ENCODE data around the gene IQSEC1. TPM values are rescaled to one million over a fixed set of nuclear protein-coding genes. Genes with fewer than 3 reads are reported as not detected.

Gene IQSEC1
- total RNA-seq, 1 donor from 2014 or later, result 57.1 TPM

DNA sequence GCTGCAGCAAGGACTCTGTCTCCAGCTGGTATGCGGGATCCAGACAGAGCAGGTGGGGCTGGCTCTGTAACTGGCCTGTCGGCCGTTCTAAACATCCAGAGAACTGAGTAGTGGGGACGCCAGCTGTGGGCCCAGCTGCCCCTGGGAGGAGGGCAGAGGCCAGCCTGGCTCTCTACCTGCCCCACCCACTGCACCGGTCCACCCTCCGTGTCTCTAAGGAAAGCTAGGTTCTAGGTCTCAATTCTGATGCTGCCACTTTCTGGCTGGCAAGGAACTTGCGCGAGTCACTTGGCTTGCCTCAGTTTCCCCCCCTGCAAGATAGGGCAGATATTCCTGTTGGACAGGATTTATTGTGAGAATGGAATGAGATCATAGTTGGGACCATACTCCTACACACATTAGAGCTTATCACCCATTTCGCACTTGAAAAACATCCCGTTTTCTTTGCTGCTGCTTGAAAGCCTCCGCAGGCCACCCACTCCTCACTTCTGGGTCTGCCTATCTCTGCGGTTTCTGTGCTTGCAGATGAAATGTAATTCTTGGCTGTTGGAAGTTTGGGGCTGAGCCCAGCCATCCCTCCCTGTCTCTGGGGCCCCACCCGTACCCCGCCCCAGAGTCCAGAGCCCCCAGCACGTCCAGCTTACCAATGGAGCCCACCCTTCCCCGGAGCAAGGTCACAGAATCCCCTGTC is 65.8 kb downstream of the IQSEC1 start:
- no peak for DNase-seq (ENCODE audit: extremely low read depth, low read depth, low spot score)

DNA sequence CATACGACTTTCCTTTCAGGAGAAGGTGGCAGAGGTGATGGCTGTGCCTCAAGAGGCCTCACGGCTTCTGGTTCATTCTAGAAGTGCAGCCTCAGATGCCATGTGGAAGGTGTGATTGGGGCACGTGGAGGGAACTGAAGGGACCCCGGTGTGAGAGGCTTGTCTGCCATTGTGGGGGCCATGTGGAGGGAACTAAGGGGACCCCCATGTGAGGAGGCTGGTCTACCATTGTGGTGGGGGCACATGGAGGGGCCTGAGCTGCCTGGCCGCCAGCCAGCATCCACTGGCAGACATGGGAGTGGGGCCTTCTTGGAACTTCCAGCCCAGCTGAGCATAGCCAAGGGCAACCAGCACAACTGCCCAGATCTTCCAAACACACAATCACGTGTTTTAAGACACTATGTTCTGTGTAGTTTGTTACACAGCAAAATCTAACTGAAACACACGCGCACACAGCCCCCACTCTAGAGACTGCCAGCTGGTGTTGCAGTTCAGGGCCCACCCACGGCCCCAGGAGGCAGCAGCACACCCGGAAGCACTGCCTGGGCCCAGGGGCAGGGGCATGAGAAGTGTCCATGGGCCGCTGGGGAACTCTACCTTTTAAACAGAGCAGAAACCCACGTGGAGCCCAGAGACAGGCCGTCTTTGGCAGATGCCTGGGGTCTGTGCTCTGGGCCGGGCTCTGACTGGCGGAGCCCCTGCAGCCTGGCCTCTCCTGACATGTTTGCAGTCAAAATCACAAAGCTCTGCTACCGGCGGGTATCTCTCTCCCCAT is 66.8 kb downstream of the IQSEC1 start:
- DNase-seq (ENCODE audit: extremely low read depth, low read depth, low spot score), result no peak

DNA sequence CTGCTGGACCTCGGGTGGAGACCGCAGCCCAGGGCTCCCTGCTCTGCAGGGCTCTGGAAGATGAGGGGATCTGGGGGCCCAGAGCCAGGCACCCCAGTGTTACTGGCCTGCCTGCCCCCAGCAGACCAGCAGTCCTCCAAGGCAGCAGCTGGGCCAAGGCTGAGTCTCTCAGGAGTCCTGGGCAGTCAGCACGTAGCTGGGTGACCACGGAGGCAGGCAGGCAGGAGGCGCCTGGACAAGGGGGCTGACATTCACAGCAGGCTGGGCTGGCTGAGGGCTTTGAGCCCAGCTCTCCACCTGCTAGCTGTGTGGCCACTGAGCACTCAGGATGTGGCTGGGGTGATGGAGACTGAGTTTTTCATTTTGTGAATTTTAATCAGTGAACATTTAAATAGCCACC is 67.9 kb downstream of the IQSEC1 start:
- DNase-seq (ENCODE audit: extremely low read depth, low read depth, low spot score), result no peak

DNA sequence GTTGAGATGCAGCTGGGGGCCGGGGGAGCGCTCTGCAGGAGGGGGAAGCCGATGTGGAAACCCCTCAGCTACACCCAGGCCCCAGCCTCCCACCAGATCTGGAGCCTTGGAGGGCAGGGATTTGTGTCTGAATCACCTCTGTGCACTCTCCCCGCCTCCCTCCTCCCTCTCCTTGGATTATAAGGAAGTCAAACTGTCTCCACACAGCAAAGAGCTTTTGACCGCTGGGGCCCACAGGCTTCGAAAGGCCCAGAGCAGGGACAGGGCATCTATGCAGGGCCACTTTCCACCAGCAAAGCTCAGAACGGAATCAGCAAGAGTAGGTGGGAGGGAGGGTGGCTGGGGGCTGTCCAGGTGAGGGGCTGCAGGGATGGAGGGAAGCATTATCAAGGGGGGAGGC is 68.9 kb downstream of the IQSEC1 start:
- no peak for DNase-seq (ENCODE audit: extremely low read depth, low read depth, low spot score)

DNA sequence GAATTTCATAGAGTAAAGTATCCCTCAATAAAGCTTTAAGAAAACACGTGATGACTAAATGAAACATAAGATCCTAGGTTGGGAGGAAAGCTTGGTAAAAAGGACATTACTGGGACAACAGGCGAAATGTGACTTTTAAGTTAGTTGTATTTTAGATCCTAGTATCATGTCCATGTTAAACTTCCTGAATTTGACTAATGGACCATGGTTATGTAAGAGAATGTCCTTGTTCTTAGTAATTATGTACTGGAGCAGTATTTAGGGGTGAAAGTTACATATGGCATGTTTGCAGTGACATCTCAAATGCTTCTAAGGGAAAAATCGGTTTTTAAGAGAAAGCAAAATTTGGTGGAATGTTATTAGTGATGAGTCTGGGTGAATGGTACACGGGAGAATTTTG is 69.6 kb downstream of the IQSEC1 start:
- no peak for DNase-seq (ENCODE audit: extremely low read depth, low read depth, low spot score)

DNA sequence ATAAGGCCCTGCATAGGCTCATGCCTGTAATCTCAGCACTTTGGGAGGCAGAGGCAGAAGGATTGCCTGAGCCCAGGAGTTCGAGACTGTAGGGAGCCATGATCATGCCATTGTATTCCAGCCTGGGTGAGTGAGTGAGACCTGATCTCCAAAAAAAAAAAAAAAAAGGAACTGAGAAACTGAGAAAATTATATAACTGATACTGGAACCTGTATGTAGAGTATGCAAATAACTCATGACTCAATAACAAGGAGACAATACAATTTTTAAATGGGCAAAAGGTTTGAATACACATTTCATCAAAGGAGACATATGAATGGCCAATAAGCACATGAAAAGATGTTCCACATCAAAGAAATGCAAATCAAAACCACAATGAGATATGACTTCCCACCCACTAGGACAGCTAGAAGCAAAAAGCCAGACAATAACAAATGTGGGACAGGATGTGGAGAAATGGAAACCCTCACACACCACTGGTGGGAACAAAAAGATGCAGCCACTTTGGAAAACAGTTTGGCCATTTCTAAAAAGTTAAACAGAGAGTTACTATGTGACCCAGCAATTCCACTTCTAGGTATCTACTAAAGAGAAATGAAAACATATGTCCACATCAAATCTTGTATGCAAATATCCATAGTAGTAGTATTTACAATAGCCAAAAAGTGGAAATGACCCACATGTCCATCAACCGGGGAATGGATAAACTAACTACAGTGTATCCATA is 70.7 kb downstream of the IQSEC1 start:
- DNase-seq (ENCODE audit: extremely low read depth, low read depth, low spot score), result no peak

DNA sequence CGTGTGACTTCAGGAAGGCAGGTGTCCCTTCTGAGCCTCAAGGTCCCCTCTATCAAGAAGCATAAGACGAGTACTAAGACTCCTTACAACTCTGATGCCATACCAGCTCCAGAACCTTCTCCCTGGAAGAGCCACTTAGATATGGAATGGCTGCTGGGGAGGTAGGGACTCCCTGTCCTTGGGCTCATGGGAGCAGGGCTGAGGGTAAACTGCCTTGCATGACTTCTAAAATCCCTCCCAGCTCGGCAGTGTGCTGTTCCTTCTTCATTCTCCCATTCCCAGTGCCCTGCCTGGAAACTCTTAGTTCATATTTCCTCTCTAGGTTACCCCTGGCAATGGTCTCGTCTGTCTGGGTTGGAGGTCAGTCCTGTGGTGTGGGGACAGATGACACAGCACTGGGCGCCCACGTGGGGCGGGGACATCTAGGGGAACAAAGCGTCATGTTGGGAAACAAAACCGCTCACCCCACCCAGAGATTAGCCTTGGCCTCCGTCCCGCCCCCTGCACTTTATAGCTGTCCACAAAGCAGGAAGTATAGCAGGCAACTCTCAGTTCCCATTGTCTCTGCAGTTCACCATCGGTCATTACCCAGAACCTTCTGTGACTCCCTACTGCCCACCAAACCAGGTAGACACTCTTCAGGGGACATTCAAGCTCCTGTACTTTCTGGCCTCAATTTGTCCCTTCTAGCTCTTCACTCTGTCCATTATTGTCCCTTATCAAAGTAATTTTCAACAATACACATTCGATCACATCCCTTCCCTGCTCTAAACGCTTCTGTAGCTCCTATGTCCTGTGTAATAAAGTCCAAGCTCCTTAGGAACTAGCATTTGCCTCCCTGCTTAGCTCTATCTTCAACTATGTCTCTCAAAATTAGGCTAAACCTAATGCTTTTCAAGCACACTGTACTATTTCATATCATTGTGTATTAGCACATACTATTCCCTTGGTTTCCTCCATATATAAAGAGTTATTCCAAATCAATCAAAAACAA is 73.8 kb downstream of the IQSEC1 start:
- no peak for DNase-seq (ENCODE audit: extremely low read depth, low read depth, low spot score)

DNA sequence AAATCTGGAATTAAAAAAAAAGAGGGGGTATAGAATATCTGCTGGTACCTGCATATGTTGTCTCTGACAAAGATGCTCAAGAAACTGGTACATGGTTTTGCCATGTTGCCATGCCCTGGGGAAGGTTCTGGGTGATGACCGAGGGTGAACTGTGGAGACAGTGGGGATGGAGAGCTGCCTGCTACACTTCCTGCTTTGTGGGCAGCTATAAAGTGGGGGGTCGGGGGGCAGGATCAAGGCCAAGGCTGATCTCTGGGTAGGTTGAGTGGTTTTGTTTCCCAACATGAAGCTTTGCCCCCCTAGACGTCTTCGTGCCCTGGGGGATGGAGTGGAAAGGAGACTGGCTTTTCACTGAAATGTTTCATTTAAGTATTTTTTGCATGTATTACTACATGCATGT is 74.6 kb downstream of the IQSEC1 start:
- no peak for DNase-seq (ENCODE audit: extremely low read depth, low read depth, low spot score)

DNA sequence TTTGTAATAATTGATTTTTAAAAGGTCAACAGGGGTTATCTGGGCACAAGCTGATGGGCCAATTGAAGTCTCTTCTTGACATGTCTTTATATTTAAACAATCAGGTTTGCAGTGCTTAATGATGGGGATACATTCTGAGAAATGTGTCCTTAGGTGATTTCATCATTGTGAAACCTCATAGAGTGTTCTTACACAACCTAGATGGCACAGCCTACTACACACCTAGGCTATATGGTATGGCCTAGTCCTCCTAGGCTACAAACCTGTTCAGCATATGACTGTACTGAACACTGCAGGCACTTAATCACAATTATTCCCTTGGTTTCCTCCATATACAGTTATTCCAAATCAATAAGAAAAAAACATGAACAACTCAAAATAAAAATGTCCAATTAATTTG is 75.8 kb downstream of the IQSEC1 start:
- no peak for DNase-seq (ENCODE audit: extremely low read depth, low read depth, low spot score)

DNA sequence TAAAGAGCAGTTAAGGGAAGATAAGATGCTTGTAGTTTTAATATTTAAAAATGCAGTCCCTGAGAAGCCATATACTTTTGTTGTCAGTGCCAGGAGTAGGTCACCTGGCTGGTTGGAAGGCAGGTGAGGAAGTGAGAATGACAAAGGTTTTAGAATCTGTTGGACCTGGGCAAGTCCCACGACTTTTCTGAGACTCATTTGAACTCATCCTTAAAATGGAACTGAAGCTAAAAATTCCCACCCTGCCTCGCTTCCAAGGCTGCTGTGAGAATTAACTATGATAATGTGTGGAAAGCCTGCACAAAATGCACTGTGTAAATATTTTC is 77.1 kb downstream of the IQSEC1 start:
- no peak for DNase-seq (ENCODE audit: extremely low read depth, low read depth, low spot score)

DNA sequence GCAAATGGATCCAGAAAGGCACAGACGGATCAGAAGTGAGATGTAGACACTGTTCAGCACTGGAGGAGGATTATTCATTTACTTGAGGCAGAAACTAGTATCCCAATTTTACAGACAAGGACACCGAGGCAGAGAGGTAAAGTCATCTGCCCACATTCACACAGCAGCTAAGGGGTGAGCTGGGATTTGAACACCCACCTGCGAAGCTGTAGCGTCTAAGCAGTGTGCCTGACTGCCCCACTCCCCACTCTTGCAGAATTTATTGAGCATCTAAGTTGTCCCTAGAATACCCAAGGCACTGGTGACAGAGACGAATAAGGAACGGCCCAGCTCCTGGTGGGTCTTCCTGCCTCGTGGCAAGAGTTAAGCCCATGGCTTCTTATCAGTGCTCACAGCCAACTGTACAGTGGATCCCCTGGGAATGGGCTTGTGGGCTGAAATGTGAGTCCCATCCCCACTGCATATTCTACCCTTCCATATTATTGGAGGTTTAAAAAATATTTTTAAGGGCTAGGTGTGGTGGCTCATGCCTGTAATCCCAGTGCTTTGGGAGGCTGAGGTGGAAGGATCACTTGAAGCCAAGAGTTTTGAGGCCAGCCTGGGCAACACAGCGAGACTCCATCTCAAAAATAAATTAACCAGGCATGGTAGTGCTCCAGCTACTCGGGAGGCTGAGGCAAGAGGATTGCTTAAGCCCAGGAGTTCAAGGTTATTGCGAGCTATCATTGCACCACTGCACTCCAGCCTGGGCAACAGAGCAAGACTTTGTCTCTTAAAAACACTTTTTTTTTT is 77.6 kb downstream of the IQSEC1 start:
- no peak for DNase-seq (ENCODE audit: extremely low read depth, low read depth, low spot score)

DNA sequence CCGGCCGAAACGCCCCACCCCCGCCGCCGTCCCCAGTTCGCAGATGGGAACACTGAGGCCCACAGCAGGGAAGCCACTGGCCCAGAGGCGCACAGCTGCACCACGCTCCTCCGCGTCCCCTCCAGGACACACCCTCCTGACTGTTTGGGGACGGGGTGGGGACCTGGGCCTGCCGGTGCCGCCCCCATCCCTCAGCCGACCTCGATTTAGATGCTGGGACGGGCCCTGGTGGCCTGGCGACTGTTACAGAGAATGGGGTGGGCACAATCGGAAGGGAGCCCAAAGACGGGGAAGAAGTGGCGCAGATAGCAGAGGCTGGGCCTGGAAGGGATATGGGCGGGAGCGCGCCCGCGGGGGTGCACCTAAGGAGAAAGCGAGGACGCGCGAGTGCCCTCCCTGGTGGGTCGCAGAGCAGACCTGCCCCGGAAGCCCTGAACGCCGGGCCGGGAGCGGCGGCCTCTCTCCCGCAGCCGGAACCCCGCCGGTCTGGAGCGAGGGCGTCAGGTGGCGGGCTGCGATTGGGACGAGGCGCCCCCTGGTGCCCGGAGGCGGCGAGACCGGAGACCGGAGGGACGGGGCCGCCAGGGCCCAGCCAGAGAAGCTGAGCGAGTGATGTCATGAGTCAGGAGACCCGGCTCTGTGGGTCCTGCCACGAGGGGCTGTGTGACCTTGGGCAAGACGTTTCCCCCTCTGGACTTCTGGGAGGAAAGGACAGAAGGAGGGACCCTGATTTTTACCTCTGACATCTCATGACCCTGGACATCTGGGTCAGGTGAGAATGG is 78.4 kb downstream of the IQSEC1 start:
- no peak for DNase-seq (ENCODE audit: extremely low read depth, low read depth, low spot score)

DNA sequence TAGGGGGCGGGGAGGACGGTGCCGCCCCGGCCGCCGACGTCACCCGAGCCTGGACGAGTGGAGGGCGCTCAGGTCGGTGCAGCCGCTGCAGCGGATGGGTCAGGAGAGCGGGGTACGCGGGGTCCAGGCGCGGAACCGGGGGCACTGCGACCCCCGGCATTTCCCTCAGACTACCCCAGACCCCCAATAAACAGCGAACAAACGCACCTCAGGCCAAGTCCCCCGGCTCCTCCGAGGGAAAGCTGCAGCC is 78.9 kb downstream of the IQSEC1 start:
- no peak for DNase-seq (ENCODE audit: extremely low read depth, low read depth, low spot score)

DNA sequence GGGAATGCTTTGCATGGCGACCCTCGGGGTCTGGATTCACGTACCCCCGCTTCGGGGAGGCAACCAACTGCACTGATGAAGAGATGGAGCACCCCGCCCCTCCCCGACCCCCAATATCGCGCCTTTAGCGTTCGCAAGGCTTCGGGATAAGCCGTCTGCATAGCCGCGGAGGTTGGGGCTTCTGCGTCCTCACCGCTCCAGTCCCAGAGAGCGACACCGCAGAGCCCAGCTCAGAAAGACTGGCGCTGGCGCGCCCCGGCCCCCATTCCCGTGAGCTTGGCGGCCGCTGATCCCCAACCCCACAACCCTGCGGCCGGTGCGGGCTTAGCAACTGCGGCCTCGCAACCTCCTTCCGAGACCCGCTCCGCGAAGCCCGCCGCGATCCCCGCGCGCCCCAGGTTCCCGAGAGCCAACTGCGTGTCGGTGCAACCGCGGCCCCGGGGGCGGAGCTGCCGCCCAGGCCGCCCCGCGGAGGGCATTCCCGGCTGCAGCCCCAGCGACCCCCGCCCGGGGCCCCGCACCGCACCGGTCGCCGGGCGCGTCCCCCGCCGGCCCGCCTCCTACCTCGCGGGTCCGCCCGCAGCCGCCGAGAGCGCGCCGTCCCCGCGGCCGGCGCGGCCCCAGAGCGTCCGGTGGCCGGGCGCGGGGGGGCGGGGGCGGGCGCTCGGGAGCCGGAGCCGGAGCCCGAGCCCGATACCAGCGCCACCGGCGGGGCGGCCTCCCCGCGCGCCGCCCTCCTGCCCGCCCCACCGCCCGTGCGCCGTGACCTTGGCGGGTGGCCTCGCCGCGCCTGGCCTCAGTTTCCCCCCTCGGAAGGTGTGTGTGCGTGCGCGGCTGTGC is 79.5 kb downstream of the IQSEC1 start:
- DNase-seq (ENCODE audit: extremely low read depth, low read depth, low spot score), result no peak

DNA sequence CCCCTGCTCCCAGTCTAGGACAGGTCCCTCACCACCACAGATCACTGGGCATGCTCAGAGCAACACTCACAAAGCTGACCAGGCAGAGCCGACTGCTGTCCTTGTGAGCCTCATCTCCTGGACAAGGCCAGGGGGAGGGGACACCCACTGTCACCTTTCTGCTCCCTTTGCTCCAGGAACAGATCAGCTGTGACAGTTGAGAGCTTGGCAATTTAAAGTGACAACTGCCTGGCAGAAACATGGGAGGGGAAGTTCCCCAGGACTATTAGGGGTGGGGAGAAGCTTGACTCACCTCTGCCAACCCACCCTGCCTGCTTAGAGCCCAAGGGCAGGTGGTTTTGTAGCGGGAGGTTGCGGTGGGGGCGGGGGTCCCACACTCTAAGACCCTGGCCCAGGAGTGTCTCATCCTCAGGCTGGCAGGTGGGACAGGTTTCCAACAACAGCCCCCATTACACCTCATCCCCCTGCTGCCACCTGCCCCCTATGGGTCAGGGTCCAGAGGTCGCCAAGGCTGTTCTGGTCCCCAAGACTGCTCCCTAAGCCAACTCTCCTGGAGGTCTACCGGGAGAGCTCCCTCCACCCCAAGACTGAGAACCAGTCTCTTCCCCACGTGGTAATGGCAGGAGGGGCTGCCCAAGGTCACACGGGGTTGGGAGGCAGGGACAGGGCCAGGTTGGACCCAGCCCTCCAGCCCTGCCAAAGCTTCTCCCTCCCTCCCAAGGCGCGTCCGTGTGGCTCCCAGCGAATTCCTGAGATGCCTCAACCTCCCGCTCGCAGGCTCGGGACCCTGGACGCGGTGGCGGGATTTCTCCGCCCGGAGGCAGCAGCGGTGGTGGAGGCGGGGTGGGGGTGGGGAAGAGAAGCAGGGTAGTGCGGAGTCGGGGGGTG is 80.4 kb downstream of the IQSEC1 start:
- no peak for DNase-seq (ENCODE audit: extremely low read depth, low read depth, low spot score)

DNA sequence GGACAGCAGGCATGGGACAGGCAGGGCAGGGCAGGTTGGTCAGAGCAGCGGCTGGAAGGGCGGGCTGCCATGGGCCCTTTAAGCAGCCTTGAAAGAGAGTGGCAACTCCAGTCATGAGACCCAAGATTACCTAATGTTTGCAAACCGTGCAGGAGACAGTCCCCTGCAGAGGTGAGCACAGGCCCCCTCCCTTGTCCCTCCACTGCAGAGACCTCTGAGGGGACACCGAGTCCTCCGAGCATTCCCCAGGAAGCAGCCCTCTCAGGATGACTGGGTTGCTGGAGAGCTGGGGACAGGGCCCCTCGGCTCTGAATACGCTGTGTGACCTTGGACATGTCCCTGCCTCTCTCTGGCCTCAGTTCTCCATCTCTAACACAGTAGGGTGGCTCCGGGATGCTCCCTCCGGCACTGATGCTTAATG is 81.4 kb downstream of the IQSEC1 start:
- no peak for DNase-seq (ENCODE audit: extremely low read depth, low read depth, low spot score)

DNA sequence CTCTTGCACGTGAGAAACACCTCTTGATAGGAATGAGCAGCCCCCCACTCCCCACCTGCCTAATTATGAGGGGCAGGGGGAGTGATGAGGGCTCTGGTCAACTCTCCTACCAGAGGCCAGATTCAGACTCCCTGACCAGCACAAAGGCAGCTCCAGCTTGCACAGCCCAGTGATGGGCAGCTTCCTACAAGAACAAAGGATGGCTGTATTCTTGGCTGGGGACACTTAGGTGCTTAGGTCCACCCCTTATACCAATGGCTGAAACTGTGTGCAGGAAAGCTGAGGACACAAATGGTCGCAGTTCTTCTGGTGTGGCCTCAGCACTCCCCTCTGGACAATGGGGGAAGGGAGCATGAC is 81.8 kb downstream of the IQSEC1 start:
- no peak for DNase-seq (ENCODE audit: extremely low read depth, low read depth, low spot score)
